SK-N-SH treated with all-trans-retinoic acid at 6 μM for 48 hours (cell line): ENCODE results near the gene CENPB.
A peak's percentile ranks its signal among the peaks of the same experiment; 100 is the strongest.

Source experiments
- ATAC-seq: fragments of 200-7000 bp; cut with Tn5 transposase; 3 replicates; pipeline ENCODE4 v1.9.1; 2020; ENCODE audit warnings: mild to moderate bottlenecking, moderate library complexity
- ARNTL ChIP-seq: fragments of 450-650 bp; formaldehyde crosslinking; IDR thresholded peaks from 2 replicates; pipeline ENCODE4 v1.5.0; 2020; ENCODE audit warnings: low read depth, mild to moderate bottlenecking, moderate library complexity, borderline replicate concordance
- BACH2 ChIP-seq: fragments of 250-450 bp; sonication (Bioruptor Pico); IDR thresholded peaks from 2 replicates; pipeline ENCODE4 v1.9.0; 2021; ENCODE audit warnings: mild to moderate bottlenecking, borderline replicate concordance
- CSDC2 ChIP-seq: fragments of 250-450 bp; sonication (Bioruptor Pico); IDR thresholded peaks from 2 replicates; pipeline ENCODE4 v1.5.0; 2020; ENCODE audit warnings: mild to moderate bottlenecking, moderate library complexity
- ESRRG ChIP-seq: fragments of 250-450 bp; sonication (Bioruptor Pico); IDR thresholded peaks from 2 replicates; pipeline ENCODE4 v1.6.1; 2021; ENCODE audit warnings: mild to moderate bottlenecking
- ISL1 ChIP-seq: fragments of 250-450 bp; sonication (Bioruptor Pico); IDR thresholded peaks from 2 replicates; pipeline ENCODE4 v2.1.2; 2022; ENCODE audit warnings: mild to moderate bottlenecking, moderate library complexity
- OSR1 ChIP-seq: fragments of 250-450 bp; sonication (Bioruptor Pico); IDR thresholded peaks from 2 replicates; pipeline ENCODE4 v1.8.0; 2022; ENCODE audit warnings: moderate library complexity, mild to moderate bottlenecking, inconsistent platforms
- PPARA ChIP-seq: fragments of 250-450 bp; sonication (Bioruptor Pico); IDR thresholded peaks from 2 replicates; pipeline ENCODE4 v1.5.0; 2020; ENCODE audit warnings: mild to moderate bottlenecking, borderline replicate concordance
- SNAI2 ChIP-seq: fragments of 250-450 bp; sonication (Bioruptor Pico); IDR thresholded peaks from 2 replicates; pipeline ENCODE4 v1.5.0; 2020; ENCODE audit warnings: mild to moderate bottlenecking, moderate library complexity
- TCF4 ChIP-seq: fragments of 250-450 bp; sonication (Bioruptor Pico); IDR thresholded peaks from 2 replicates; pipeline ENCODE4 v1.8.0; 2021; ENCODE audit warnings: mild to moderate bottlenecking, moderate library complexity, borderline replicate concordance
- TOX ChIP-seq: fragments of 250-450 bp; sonication (Bioruptor Pico); IDR thresholded peaks from 2 replicates; pipeline ENCODE4 v1.8.0; 2021; ENCODE audit warnings: mild to moderate bottlenecking, moderate library complexity, borderline replicate concordance
- ZC3H10 ChIP-seq: fragments of 250-450 bp; sonication (Bioruptor Pico); IDR thresholded peaks from 2 replicates; pipeline ENCODE4 v1.5.1; 2021; ENCODE audit warnings: mild to moderate bottlenecking, moderate library complexity
- ZFP3 ChIP-seq: fragments of 250-450 bp; sonication (Bioruptor Pico); IDR thresholded peaks from 2 replicates; pipeline ENCODE4 v1.5.0; 2020; ENCODE audit warnings: mild to moderate bottlenecking, moderate library complexity
- ZFP30 ChIP-seq: fragments of 450-650 bp; formaldehyde crosslinking; IDR thresholded peaks from 2 replicates; pipeline ENCODE4 v1.5.0; 2022; ENCODE audit warnings: mild to moderate bottlenecking, moderate library complexity
- ZNF565 ChIP-seq: fragments of 450-650 bp; formaldehyde crosslinking; conservative IDR thresholded peaks from 2 replicates; pipeline ENCODE4 v1.5.0; 2020; ENCODE audit warnings: low read depth, mild to moderate bottlenecking, moderate library complexity
- ZNF70 ChIP-seq: fragments of 450-650 bp; formaldehyde crosslinking; IDR thresholded peaks from 2 replicates; pipeline ENCODE4 v1.5.0; 2020; ENCODE audit warnings: mild to moderate bottlenecking, moderate library complexity
- ZNF8 ChIP-seq: fragments of 450-650 bp; formaldehyde crosslinking; IDR thresholded peaks from 2 replicates; pipeline ENCODE4 v1.5.0; 2020; ENCODE audit warnings: mild to moderate bottlenecking, moderate library complexity
- TF ChIP-seq, protein P1 (sequence below): fragments of 250-450 bp; sonication (Bioruptor Pico); IDR thresholded peaks from 2 replicates; pipeline ENCODE4 v1.5.1; 2021; ENCODE audit warnings: mild to moderate bottlenecking, moderate library complexity
- TF ChIP-seq, protein P2 (sequence below): fragments of 250-450 bp; sonication (Bioruptor Pico); IDR thresholded peaks from 2 replicates; pipeline ENCODE4 v1.5.1; 2020; ENCODE audit warnings: low read depth, mild to moderate bottlenecking, moderate library complexity
- TF ChIP-seq, protein P3 (sequence below): fragments of 250-450 bp; sonication (Bioruptor Pico); IDR thresholded peaks from 2 replicates; pipeline ENCODE4 v1.8.0; 2020; ENCODE audit warnings: mild to moderate bottlenecking, moderate library complexity, borderline replicate concordance

CENPB gene

DNA sequence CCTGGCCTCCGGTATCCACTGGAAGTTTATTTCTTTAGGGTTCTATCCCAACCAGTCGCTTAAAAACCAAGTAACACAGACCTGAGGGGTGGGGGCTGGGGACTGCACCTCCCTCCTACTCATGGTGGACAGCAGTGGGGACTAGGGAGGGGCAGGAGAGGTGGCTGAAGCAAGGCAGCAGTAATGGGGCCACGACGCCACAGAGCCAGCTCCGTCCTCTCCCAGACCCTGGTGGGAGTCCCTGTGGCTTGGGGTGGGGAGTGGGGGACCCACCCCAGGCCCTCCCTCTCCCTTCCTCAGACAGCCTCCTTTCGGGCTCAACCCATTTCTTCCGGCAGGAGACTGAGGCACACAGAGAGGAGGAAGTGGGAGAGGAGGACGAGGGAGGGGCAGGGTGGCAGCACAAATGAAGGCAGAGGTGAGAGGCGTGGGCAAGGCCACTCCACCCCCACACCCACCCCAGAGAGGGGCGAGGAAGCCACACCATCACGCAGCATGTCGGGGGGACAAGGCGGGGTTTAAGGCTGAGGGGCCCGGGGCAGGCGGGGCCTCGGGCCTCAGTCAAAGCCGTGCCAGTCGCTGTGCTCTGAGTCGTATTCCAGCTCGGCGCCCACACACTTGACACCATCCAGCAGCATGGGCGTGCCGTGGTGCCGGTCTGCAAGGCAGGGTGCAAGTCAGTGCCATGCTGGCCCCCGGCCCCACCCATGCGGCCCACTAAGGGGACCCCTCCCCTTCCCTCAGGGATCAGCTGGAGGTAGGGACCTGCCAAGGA lies 32.9 kb downstream of the CENPB start:
- ATAC-seq: no peak
- TF ChIP-seq, protein P1, sequence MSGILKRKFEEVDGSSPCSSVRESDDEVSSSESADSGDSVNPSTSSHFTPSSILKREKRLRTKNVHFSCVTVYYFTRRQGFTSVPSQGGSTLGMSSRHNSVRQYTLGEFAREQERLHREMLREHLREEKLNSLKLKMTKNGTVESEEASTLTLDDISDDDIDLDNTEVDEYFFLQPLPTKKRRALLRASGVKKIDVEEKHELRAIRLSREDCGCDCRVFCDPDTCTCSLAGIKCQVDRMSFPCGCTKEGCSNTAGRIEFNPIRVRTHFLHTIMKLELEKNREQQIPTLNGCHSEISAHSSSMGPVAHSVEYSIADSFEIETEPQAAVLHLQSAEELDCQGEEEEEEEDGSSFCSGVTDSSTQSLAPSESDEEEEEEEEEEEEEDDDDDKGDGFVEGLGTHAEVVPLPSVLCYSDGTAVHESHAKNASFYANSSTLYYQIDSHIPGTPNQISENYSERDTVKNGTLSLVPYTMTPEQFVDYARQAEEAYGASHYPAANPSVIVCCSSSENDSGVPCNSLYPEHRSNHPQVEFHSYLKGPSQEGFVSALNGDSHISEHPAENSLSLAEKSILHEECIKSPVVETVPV (CRISPR knock-in tag): no peak
- TF ChIP-seq ISL1 (no peak), TCF4 (CRISPR knock-in tag) (no peak), ZNF70 (CRISPR knock-in tag) (no peak), SNAI2 (CRISPR knock-in tag) (no peak), ESRRG (no peak), CSDC2 (CRISPR knock-in tag) (no peak)
- TF ChIP-seq, protein P2, sequence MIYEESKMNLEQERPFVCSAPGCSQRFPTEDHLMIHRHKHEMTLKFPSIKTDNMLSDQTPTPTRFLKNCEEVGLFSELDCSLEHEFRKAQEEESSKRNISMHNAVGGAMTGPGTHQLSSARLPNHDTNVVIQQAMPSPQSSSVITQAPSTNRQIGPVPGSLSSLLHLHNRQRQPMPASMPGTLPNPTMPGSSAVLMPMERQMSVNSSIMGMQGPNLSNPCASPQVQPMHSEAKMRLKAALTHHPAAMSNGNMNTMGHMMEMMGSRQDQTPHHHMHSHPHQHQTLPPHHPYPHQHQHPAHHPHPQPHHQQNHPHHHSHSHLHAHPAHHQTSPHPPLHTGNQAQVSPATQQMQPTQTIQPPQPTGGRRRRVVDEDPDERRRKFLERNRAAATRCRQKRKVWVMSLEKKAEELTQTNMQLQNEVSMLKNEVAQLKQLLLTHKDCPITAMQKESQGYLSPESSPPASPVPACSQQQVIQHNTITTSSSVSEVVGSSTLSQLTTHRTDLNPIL (CRISPR knock-in tag): no peak

DNA sequence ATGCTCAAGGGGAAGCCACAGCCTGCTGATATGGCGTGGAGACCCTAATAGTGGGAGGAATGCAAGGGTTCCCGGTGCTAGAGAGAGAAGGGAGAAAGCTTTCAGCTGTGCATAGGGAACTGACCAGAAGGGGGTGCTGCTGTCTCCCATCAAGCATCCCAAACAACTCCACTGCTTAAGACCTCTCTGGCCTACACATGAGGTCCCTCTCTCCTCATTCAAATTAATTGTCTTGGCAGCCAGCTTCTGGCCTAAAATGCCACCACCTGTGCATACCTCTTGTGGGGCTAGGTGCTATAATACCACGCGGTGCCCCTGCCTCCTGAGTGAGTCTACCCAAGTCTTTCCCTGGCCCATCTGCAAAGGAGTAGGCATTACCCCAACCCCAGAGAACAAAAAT lies 33.4 kb downstream of the CENPB start:
- TF ChIP-seq SNAI2 (CRISPR knock-in tag): no peak
- TF ChIP-seq ZFP30 (CRISPR knock-in tag): no peak
- TF ChIP-seq ZFP3 (CRISPR knock-in tag): no peak
- TF ChIP-seq PPARA (CRISPR knock-in tag): no peak
- TF ChIP-seq, protein P1 (CRISPR knock-in tag): no peak
- TF ChIP-seq OSR1 (CRISPR knock-in tag): no peak
- no peak for TF ChIP-seq ESRRG
- no peak for TF ChIP-seq ZNF70 (CRISPR knock-in tag)
- TF ChIP-seq CSDC2 (CRISPR knock-in tag): no peak
- TF ChIP-seq, protein P3, sequence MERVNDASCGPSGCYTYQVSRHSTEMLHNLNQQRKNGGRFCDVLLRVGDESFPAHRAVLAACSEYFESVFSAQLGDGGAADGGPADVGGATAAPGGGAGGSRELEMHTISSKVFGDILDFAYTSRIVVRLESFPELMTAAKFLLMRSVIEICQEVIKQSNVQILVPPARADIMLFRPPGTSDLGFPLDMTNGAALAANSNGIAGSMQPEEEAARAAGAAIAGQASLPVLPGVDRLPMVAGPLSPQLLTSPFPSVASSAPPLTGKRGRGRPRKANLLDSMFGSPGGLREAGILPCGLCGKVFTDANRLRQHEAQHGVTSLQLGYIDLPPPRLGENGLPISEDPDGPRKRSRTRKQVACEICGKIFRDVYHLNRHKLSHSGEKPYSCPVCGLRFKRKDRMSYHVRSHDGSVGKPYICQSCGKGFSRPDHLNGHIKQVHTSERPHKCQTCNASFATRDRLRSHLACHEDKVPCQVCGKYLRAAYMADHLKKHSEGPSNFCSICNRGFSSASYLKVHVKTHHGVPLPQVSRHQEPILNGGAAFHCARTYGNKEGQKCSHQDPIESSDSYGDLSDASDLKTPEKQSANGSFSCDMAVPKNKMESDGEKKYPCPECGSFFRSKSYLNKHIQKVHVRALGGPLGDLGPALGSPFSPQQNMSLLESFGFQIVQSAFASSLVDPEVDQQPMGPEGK (CRISPR knock-in tag): no peak
- TF ChIP-seq ZNF565: no peak
- TF ChIP-seq TOX (CRISPR knock-in tag): no peak
- no peak for TF ChIP-seq TCF4 (CRISPR knock-in tag)
- no peak for TF ChIP-seq BACH2
- no peak for TF ChIP-seq ARNTL (CRISPR knock-in tag)
- TF ChIP-seq ZNF8 (CRISPR knock-in tag): no peak
- TF ChIP-seq ZC3H10 (CRISPR knock-in tag): no peak
- TF ChIP-seq, all 23 proteins: peak for 0
- peak; percentile 69 for ATAC-seq

DNA sequence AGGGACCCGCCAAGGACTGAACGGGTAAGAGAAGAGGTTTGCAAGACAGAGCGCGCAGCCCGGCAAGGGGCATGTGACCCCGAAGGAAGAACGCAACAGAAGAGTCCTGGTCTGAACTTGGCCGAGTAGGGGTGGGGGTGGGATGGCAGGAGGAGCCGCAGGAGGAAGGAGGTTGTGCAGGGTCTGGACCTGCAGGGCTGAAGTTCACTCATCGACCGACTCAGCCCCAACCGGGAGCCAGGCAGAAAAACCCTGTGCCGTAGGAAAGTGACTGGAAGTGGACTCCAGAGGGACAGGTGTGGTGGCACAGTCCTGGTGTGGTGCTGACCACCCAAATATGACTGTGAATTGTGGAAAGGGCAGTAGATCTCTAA lies 34.2 kb downstream of the CENPB start:
- TF ChIP-seq, protein P2 (CRISPR knock-in tag): no peak
- no peak for TF ChIP-seq BACH2

DNA sequence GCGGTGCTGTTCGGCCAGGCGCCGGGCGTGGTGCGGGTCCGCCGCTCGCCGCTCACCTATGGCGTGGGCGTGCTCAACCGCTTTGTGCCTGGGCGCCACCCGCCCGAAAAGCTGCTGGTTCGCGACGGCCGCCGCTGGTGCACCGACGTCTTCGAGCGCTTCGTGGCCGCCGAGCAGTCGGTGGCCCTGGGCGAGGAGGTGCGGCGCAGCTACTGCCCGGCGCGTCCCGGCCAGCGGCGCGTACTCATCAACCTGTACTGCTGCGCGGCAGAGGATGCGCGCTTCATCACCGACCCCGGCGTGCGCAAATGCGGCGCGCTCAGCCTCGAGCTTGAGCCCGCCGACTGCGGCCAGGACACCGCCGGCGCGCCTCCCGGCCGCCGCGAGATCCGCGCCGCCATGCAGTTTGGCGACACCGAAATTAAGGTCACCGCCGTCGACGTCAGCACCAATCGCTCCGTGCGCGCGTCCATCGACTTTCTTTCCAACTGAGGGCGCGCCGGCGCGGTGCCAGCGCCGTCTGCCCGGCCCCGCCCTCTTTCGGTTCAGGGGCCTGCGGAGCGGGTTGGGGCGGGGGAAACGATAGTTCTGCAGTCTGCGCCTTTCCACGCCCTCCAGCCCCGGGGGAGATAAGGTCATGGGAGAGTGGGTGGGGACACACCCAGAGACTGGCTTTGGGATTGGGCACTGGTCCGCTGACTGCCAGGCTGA lies 34.7 kb downstream of the CENPB start:
- no peak for ATAC-seq

More for the DNA sequence above, 34.2 kb downstream of the CENPB start:
- no peak for ATAC-seq

More for the DNA sequence above, 34.7 kb downstream of the CENPB start:
- no peak for TF ChIP-seq ISL1
- TF ChIP-seq OSR1 (CRISPR knock-in tag): no peak
- TF ChIP-seq BACH2: no peak
- no peak for TF ChIP-seq TCF4 (CRISPR knock-in tag)
- no peak for TF ChIP-seq PPARA (CRISPR knock-in tag)
- no peak for TF ChIP-seq ZNF565
